OCI-LY3 (cell line): ENCODE data around the gene HLA-DQB1.
A peak's percentile ranks its signal among the peaks of the same experiment; 100 is the strongest.
"Not testable (repeated sequence)": the region's sequence is repeated elsewhere in the genome, so short reads cannot be mapped to it uniquely, and the experiment has no call there.

Experiments used
- H2AFZ ChIP-seq: fragments of 200-600, 300-600 bp; shearing (Covaris generic); 2 replicates; pipeline ENCODE4 v1.6.0; 2014; ENCODE audit warnings: antibody characterized with exemption, low read depth, low read length
- H3K27ac ChIP-seq: fragments of 200-600, 300-600 bp; sonication (generic); 2 replicates; pipeline ENCODE4 v1.5.1; 2014; ENCODE audit warnings: mild to moderate bottlenecking, low read length, moderate library complexity, mixed read lengths
- H3K27me3 ChIP-seq: fragments of 200-600, 300-600 bp; sonication (generic); 2 replicates; pipeline ENCODE4 v1.6.1; 2014; ENCODE audit warnings: low read depth, low read length, mixed read lengths
- H3K36me3 ChIP-seq: fragments of 200-600, 300-600 bp; sonication (generic); replicated peaks from 2 replicates; pipeline ENCODE3; 2014; ENCODE audit warnings: low read depth, low read length, mixed read lengths
- H3K4me1 ChIP-seq: fragments of 300-600, 200-600 bp; sonication (generic); 2 replicates; pipeline ENCODE4 v1.6.1; 2014; ENCODE audit warnings: low read length, mixed read lengths
- H3K4me2 ChIP-seq: fragments of 200-600, 300-600 bp; sonication (generic); 2 replicates; pipeline ENCODE4 v1.6.1; 2014; ENCODE audit warnings: low read length, mixed read lengths
- H3K4me3 ChIP-seq: fragments of 300-600, 200-600 bp; sonication (generic); 2 replicates; pipeline ENCODE4 v1.5.1; 2014; ENCODE audit warnings: antibody characterized with exemption, mild to moderate bottlenecking, low read length, moderate library complexity
- H3K79me2 ChIP-seq: fragments of 300-600, 200-600 bp; shearing (Covaris generic); 2 replicates; pipeline ENCODE4 v1.6.1; 2014; ENCODE audit warnings: mild to moderate bottlenecking, low read length, mixed read lengths
- H3K9ac ChIP-seq: fragments of 300-600, 200-600 bp; shearing (Covaris generic); 2 replicates; pipeline ENCODE4 v1.6.0; 2014; ENCODE audit warnings: mild to moderate bottlenecking, low read length, moderate library complexity
- H3K9me3 ChIP-seq: fragments of 200-600, 300-600 bp; shearing (Covaris generic); 2 replicates; pipeline ENCODE4 v1.6.1; 2014; ENCODE audit warnings: low read length, mixed read lengths; ENCODE audit not compliant: insufficient read depth
- H4K20me1 ChIP-seq: fragments of 200-600, 300-600 bp; sonication (generic); 2 replicates; pipeline ENCODE4 v1.6.1; 2016; ENCODE audit warnings: low read length, mixed read lengths; ENCODE audit not compliant: insufficient read depth
- CTCF ChIP-seq: fragments of 200-600, 300-600 bp; sonication (generic); IDR thresholded peaks from 2 replicates; pipeline ENCODE4 v1.5.1; 2014; ENCODE audit warnings: antibody characterized with exemption, low read length, low read depth
- EZH2phosphoT487 ChIP-seq: fragments of 200-600 bp; shearing (Covaris generic); IDR thresholded peaks from 2 replicates; pipeline ENCODE4 v1.6.1; 2018; ENCODE audit warnings: antibody characterized with exemption, mixed run types, low read depth

HLA-DQB1 gene

GRCh38 chr6:32666420-32667300 is at the start of gene HLA-DQB1:
Gene HLA-DQB1 (minus strand): TSS chr6:32666657. CDS start chr6:32666607, 50 bp downstream.
- Histone ChIP-seq H3K9ac (peak within 1 kb of the TSS; percentile 71), H2AFZ (no peak within 1 kb of the TSS), H3K36me3 (no peaks in the 10 kb centered on the region), H3K27ac (peak within 1 kb of the TSS; percentile 50), H3K9me3 (no peaks in the 10 kb centered on the region), H4K20me1 (no peaks in the 10 kb centered on the region), H3K79me2 (peaks cover 13% of the 10 kb centered on the region), H3K4me1 (peaks cover 18% of the 10 kb centered on the region), H3K4me2 (peak within 1 kb of the TSS; percentile 60), H3K27me3 (no peaks in the 10 kb centered on the region), H3K4me3 (peak within 1 kb of the TSS; percentile 78)
- TF ChIP-seq CTCF: no peak
- no peak for TF ChIP-seq EZH2phosphoT487

GRCh38 chr6:32713241-32713640 is 46.8 kb upstream of the HLA-DQB1 start:
- TF ChIP-seq EZH2phosphoT487 (no peak), CTCF (no peak)
- H3K27me3 ChIP-seq: no peaks in the 10 kb centered on the region
- H2AFZ ChIP-seq: no peak overlapping the region

GRCh38 chr6:32709625-32710024 is 43.2 kb upstream of the HLA-DQB1 start:
- H2AFZ ChIP-seq: no peak overlapping the region
- H4K20me1 ChIP-seq: no peaks in the 10 kb centered on the region
- no peak overlapping the region for H3K4me3 ChIP-seq
- no peaks in the 10 kb centered on the region for H3K36me3 ChIP-seq
- H3K9ac ChIP-seq: no peak overlapping the region
- TF ChIP-seq CTCF (no peak), EZH2phosphoT487 (no peak)
- no peaks in the 10 kb centered on the region for H3K79me2 ChIP-seq
- H3K4me1 ChIP-seq: peaks cover 9% of the 10 kb centered on the region
- no peaks in the 10 kb centered on the region for H3K27me3 ChIP-seq
- no peaks in the 10 kb centered on the region for H3K9me3 ChIP-seq
- no peak overlapping the region for H3K4me2 ChIP-seq
- H3K27ac ChIP-seq: no peak overlapping the region

More at GRCh38 chr6:32713241-32713640, 46.8 kb upstream of the HLA-DQB1 start:
- Histone ChIP-seq H3K9ac (no peak overlapping the region), H3K79me2 (no peaks in the 10 kb centered on the region), H3K27ac (no peak overlapping the region), H3K36me3 (no peaks in the 10 kb centered on the region), H3K4me3 (no peak overlapping the region), H3K4me2 (no peak overlapping the region), H3K9me3 (no peaks in the 10 kb centered on the region), H3K4me1 (peaks cover 6% of the 10 kb centered on the region; the same call in 1 of the 2 replicates), H4K20me1 (no peaks in the 10 kb centered on the region)

- not testable (repeated sequence) for H3K9me3 ChIP-seq, H3K79me2 ChIP-seq, H3K4me3 ChIP-seq, H3K36me3 ChIP-seq, H3K27ac ChIP-seq, H3K4me2 ChIP-seq, H3K9ac ChIP-seq, H3K27me3 ChIP-seq, H2AFZ ChIP-seq, H4K20me1 ChIP-seq
- H3K4me1 ChIP-seq: peaks cover 13% of the 10 kb centered on the region
Measured at GRCh38 chr6:32705164-32705563, 38.7 kb upstream of the HLA-DQB1 start.
